Ammon's horn (tissue), 1 donor: Measurements from ENCODE around the gene KLHL25.

Source experiments
- DNase-seq: peaks from one replicate; pipeline ENCODE4 v3.0.0-alpha.2; 2016; ENCODE audit warnings: low spot score

KLHL25 gene

GRCh38 chr15:85760049-85760448 is 34.7 kb downstream of the KLHL25 start:
- DNase-seq = no peak

- no peak for DNase-seq
Observed at GRCh38 chr15:85759376-85759775, 35.3 kb downstream of the KLHL25 start.

- DNase-seq = no peak
Observed at GRCh38 chr15:85758655-85758978, 36.1 kb downstream of the KLHL25 start.

- DNase-seq = no peak
Observed at GRCh38 chr15:85757939-85758654, 36.6 kb downstream of the KLHL25 start.

- no peak for DNase-seq
Observed at GRCh38 chr15:85757073-85757938, 37.4 kb downstream of the KLHL25 start.

GRCh38 chr15:85756411-85757072 is 38.2 kb downstream of the KLHL25 start:
- no peak for DNase-seq

- DNase-seq = no peak
Observed at GRCh38 chr15:85755942-85756341, 38.8 kb downstream of the KLHL25 start.

GRCh38 chr15:85755471-85755870 is 39.3 kb downstream of the KLHL25 start:
- no peak for DNase-seq

- no peak for DNase-seq
Observed at GRCh38 chr15:85754989-85755388, 39.7 kb downstream of the KLHL25 start.

- no peak for DNase-seq
Observed at GRCh38 chr15:85753791-85754452, 40.8 kb downstream of the KLHL25 start.

GRCh38 chr15:85753261-85753660 is 41.5 kb downstream of the KLHL25 start:
- DNase-seq = no peak

GRCh38 chr15:85752491-85752961 is 42.2 kb downstream of the KLHL25 start:
- DNase-seq = no peak

- no peak for DNase-seq
Observed at GRCh38 chr15:85752124-85752475, 42.6 kb downstream of the KLHL25 start.

GRCh38 chr15:85751291-85752123 is 43.2 kb downstream of the KLHL25 start:
- peak; percentile 76 for DNase-seq

- DNase-seq = peak; percentile 86
Observed at GRCh38 chr15:85750319-85751290, 44.1 kb downstream of the KLHL25 start.

GRCh38 chr15:85749261-85750151 is 45.2 kb downstream of the KLHL25 start:
- no peak for DNase-seq

GRCh38 chr15:85748729-85749128 is 46.0 kb downstream of the KLHL25 start:
- DNase-seq = no peak

GRCh38 chr15:85748176-85748575 is 46.5 kb downstream of the KLHL25 start:
- DNase-seq = no peak

GRCh38 chr15:85746641-85747040 is 48.1 kb downstream of the KLHL25 start:
- DNase-seq = no peak
